Smooth muscle cell (in vitro differentiated cells): ENCODE results near the gene RASL12. TPM values are rescaled to one million over a fixed set of nuclear protein-coding genes. Genes with fewer than 3 reads are reported as not detected.

Source experiments
- DNase-seq: peaks from one replicate; lab custom pipeline; 2025; ENCODE audit not compliant: unreplicated experiment; lab: John Stamatoyannopoulos, UW
- H2AFZ ChIP-seq: fragments of 200-600 bp; sonication (generic); 2 replicates; pipeline ENCODE4 v1.6.0; 2016; ENCODE audit warnings: antibody characterized with exemption, low read depth, mild to moderate bottlenecking
- H3F3A ChIP-seq: fragments of 200-600 bp; sonication (generic); 2 replicates; pipeline ENCODE4 v1.6.0; 2017; ENCODE audit warnings: antibody characterized with exemption, low read depth
- H3K27ac ChIP-seq: fragments of 200-600 bp; sonication (generic); 2 replicates; pipeline ENCODE4 v1.5.1; 2016; ENCODE audit warnings: low read depth, mild to moderate bottlenecking
- H3K27me3 ChIP-seq: fragments of 200-600 bp; sonication (generic); 2 replicates; pipeline ENCODE4 v1.6.1; 2016; ENCODE audit warnings: low read depth, mild to moderate bottlenecking
- H3K36me3 ChIP-seq: fragments of 200-600 bp; sonication (generic); 2 replicates; pipeline ENCODE4 v1.5.1; 2016; ENCODE audit warnings: low read depth
- H3K4me1 ChIP-seq: fragments of 200-600 bp; sonication (generic); 2 replicates; pipeline ENCODE4 v1.5.1; 2016; ENCODE audit warnings: low read depth
- H3K4me2 ChIP-seq: fragments of 200-600 bp; sonication (generic); 2 replicates; pipeline ENCODE4 v1.6.0; 2016; ENCODE audit warnings: mild to moderate bottlenecking
- H3K4me3 ChIP-seq: fragments of 200-600 bp; sonication (generic); 2 replicates; pipeline ENCODE4 v1.5.1; 2016; ENCODE audit warnings: mild to moderate bottlenecking
- H3K79me2 ChIP-seq: fragments of 200-600 bp; sonication (generic); 2 replicates; pipeline ENCODE4 v1.6.0; 2016; ENCODE audit warnings: low read depth, mild to moderate bottlenecking
- H3K9ac ChIP-seq: fragments of 200-600 bp; sonication (generic); 2 replicates; pipeline ENCODE4 v1.6.0; 2016; ENCODE audit warnings: low read depth
- H3K9me3 ChIP-seq: fragments of 200-600 bp; sonication (generic); replicated peaks from 2 replicates; pipeline ENCODE4 v1.5.1; 2016; ENCODE audit warnings: low read depth
- H4K20me1 ChIP-seq: fragments of 200-600 bp; sonication (generic); 2 replicates; pipeline ENCODE4 v1.6.0; 2016; ENCODE audit warnings: low read depth
- CTCF ChIP-seq: fragments of 200-600 bp; sonication (generic); IDR thresholded peaks from 2 replicates; pipeline ENCODE4 v1.5.1; 2017; ENCODE audit warnings: borderline replicate concordance, mild to moderate bottlenecking, antibody characterized with exemption; ENCODE audit not compliant: insufficient read depth, poor library complexity, severe bottlenecking
- WGBS: methylation state at CpG from one replicate; pipeline ENCODE4 v1.1.7; 2016; ENCODE audit warnings: low lambda C conversion rate; 5-methylcytosine and 5-hydroxymethylcytosine counted together
- polyA plus RNA-seq: library from polyadenylated mRNA; unstranded; fragments of >200 nt; fragmentation: Nextera tagmentation; extraction: Ambion mirVana; gene quantifications from 2 replicates; pipeline ENCODE4 v1.2.1, GENCODE V29; 2016
- total RNA-seq: library from RNA; depleted of rRNA; stranded (reverse); fragments of >200 nt; gene quantifications from 2 replicates; pipeline ENCODE4 v1.2.3, GENCODE V29; 2014

The RASL12 gene, protein sequence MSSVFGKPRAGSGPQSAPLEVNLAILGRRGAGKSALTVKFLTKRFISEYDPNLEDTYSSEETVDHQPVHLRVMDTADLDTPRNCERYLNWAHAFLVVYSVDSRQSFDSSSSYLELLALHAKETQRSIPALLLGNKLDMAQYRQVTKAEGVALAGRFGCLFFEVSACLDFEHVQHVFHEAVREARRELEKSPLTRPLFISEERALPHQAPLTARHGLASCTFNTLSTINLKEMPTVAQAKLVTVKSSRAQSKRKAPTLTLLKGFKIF
- total RNA-seq = 8.7 and 11.8 TPM in 2 replicates
- polyA plus RNA-seq = 14.6 and 15.0 TPM in 2 replicates

GRCh38 chr15:65067645-65068402 lies at the start of gene RASL12:
Gene RASL12, minus strand, starts transcription at chr15:65067991. Its CDS starts 156 bp downstream, at chr15:65067835.
- peaks cover 4% of the 10 kb centered on the region for H4K20me1 ChIP-seq
- peaks cover 9% of the 10 kb centered on the region for H3F3A ChIP-seq
- no peaks in the 10 kb centered on the region for H3K36me3 ChIP-seq
- peak within 1 kb of the TSS; percentile 71 for H3K27ac ChIP-seq
- peak within 1 kb of the TSS; percentile 45 for H3K4me3 ChIP-seq
- WGBS = 6% methylated on average over 57 of the region's 66 CpGs
- H3K4me1 ChIP-seq = peaks cover 27% of the 10 kb centered on the region
- no peak for TF ChIP-seq CTCF
- peak within 1 kb of the TSS; percentile 83 for H3K4me2 ChIP-seq
- H3K9ac ChIP-seq = no peak within 1 kb of the TSS
- no peaks in the 10 kb centered on the region for H3K9me3 ChIP-seq
- H3K27me3 ChIP-seq = no peaks in the 10 kb centered on the region
- no peak for DNase-seq
- H3K79me2 ChIP-seq = peaks cover 4% of the 10 kb centered on the region
- no peak within 1 kb of the TSS for H2AFZ ChIP-seq

GRCh38 chr15:65115542-65115941 lies 47.8 kb upstream of the RASL12 start:
- Histone ChIP-seq H3K4me2 (no peak overlapping the region), H3K27me3 (no peaks in the 10 kb centered on the region), H3K9me3 (no peaks in the 10 kb centered on the region), H3K79me2 (no peaks in the 10 kb centered on the region), H2AFZ (no peak overlapping the region), H3F3A (peaks cover 24% of the 10 kb centered on the region), H3K4me3 (no peak overlapping the region), H3K27ac (no peak overlapping the region), H4K20me1 (peaks cover 19% of the 10 kb centered on the region), H3K9ac (no peak overlapping the region), H3K36me3 (peaks cover 28% of the 10 kb centered on the region), H3K4me1 (no peaks in the 10 kb centered on the region)
- 88% methylated on average over 5 of the region's 5 CpGs for WGBS
- no peak for DNase-seq
- no peak for TF ChIP-seq CTCF

- H3K4me1 ChIP-seq = no peaks in the 10 kb centered on the region
- H3F3A ChIP-seq = peaks cover 24% of the 10 kb centered on the region
- H3K36me3 ChIP-seq = peaks cover 28% of the 10 kb centered on the region
- H4K20me1 ChIP-seq = peaks cover 14% of the 10 kb centered on the region
- no peaks in the 10 kb centered on the region for H3K79me2 ChIP-seq
- no peak within 1 kb of the TSS for H3K4me3 ChIP-seq
- H3K9ac ChIP-seq = no peak within 1 kb of the TSS
- no peak within 1 kb of the TSS for H2AFZ ChIP-seq
- WGBS = 91% methylated on average over 2 of the region's 2 CpGs
- H3K4me2 ChIP-seq = no peak within 1 kb of the TSS
- no peaks in the 10 kb centered on the region for H3K9me3 ChIP-seq
- no peak for DNase-seq
- H3K27me3 ChIP-seq = no peaks in the 10 kb centered on the region
- TF ChIP-seq CTCF = no peak
- H3K27ac ChIP-seq = no peak within 1 kb of the TSS
Observed at GRCh38 chr15:65115086-65115485, 47.3 kb upstream of the RASL12 start, which contains the start of gene UBAP1L. Gene UBAP1L, minus strand, starts transcription at chr15:65115200. Its CDS starts 8,985 bp downstream, at chr15:65106215.
